CD4-positive, alpha-beta T cell treated with Interleukin-4 for 1 hour (primary cell): ENCODE measurements around the gene PRIM1.
"Not testable (repeated sequence)": the region's sequence is repeated elsewhere in the genome, so short reads cannot be mapped to it uniquely, and the experiment has no call there.

ENCODE experiments used
- DNase-seq, 2 donors: peaks; one replicate each; pipeline ENCODE4 v3.0.0-alpha.2; 2020 to 2022

Gene PRIM1

DNA sequence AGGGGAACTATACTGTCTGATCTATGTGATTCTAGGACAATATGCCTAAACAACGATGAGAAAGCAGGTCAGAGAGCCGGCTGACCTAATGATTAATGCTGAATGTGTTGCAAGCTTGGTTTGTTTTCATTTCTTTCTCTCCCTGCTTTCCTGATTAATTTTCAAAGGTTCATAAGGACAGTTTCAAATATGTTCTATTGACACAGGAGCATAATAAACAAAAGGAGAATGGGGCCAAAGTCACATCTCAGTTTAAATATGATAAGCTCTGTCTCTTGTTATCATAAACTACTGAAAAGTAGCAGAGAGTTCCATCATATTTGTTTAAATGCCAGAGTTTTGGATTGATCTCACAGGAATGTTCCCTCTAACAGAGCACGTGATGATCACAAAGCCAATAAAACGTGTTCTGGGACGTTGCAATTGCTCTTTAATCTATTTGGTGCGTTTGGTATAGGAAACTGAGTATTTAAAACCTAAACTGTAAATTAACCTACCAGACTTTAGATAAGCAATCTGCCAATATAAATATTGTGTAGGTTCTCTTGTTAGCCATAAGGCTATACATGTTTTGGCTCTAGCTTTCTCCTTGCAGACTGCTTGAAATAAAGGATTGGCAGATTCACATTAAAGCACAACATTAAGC lies 7.3 kb upstream of the PRIM1 start:
- no peak for DNase-seq

DNA sequence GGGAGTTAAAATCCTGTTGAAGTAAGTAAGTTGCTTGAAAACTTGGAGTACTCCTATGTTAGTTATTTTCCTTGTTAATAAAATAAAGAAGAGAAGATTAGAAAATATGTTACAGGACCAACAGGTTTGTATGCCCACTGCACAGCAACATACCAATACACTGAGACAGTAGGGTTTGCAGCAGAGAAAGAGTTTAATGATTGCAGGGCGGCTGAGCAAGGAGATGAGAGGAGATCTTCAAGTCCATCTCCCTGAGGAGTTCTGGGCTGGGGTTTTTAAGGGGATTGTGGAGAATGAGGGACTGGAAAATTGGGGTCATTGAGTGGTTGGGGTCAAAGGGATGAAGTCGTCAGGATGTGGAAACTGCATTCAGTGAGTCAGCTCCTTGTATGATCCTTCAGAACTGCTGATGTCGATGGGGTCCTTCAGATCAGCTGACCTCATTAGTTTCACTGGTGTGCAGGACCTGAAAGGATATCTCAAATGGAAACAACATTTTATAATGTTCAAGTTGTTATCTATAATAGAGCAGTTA lies 6.7 kb upstream of the PRIM1 start:
- DNase-seq = no peak

- DNase-seq = not testable (repeated sequence)
Observed at GRCh38 chr12:56757971-56758370, 5.8 kb upstream of the PRIM1 start.

GRCh38 chr12:56753566-56753965 lies 1.4 kb upstream of the PRIM1 start:
- no peak for DNase-seq

DNA sequence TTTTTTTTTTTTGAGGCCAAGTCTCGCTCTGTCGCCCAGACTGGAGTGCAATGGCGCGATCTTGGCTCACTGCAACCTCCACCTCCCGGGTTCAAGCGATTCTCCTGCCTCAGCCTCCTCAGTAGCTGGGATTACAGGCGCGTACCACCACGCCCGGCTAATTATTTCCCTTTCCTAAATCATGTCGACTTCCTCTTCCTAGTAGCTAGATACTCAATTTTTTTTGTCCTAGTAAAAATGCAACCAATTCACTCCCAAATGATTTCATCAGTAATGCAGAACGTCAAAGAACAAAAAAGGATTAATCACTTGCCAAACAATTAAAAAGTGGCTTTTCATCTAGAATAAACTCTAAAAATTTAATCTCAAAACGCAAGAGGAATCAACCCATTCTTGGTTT lies 1.5 kb downstream of the PRIM1 start:
- DNase-seq = not testable (repeated sequence)

DNA sequence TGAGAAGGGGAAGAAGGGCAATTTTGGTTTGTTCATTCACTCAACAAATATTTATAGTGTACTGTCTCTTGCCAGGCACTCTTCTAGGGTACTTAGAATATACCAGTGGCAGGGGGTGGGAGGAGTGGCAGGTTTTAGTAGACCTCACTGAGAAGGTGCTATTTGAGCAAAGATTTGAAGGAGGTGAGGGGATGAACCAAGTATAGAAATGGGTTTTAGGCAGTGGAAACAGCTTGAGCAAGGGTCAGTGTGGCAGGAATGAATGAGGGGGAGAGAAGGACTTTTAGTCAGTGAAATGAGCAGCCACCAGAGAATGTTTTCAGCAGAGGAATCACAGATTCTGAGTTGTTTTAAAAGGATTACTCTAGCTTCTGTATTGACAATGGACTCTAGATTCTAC lies 2.3 kb downstream of the PRIM1 start:
- DNase-seq = no peak

GRCh38 chr12:56749359-56749758 lies 2.8 kb downstream of the PRIM1 start:
- DNase-seq = no peak

DNA sequence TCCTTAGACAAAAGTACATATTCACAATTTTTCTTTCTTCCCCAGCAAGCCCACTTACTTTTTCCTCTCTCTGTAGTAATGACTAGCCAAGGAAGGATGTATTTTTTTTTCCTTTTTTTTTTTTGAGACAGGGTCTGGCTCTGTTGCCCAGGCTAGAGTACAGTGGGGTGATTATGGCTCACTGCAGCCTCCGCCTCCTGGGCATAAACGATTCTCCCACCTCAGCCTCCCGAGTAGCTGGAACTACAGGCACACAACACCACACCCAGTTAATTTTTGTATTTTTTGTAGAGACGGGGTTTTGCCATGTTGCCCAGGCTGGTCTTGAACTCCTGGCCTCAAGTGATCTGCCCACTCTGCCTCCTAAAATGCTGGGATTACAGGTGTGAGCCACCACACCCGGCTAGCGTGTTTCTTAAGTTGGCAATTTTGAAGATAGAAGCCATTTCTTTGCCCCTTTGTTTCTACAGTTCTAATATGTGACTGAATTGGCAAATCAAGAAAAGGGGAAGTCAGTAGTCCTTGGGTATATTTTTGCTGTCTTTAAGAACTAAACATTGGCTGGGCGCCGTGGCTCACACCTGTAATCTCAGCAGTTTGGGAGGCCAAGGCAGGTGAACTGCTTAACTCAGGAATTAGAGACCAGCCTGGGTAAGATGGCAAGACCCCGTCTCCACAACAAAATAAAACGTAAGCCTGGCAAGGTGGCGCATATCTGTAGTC lies 23.8 kb downstream of the PRIM1 start:
- no peak for DNase-seq

- not testable (repeated sequence) for DNase-seq
Observed at GRCh38 chr12:56726196-56726675, 25.9 kb downstream of the PRIM1 start.

DNA sequence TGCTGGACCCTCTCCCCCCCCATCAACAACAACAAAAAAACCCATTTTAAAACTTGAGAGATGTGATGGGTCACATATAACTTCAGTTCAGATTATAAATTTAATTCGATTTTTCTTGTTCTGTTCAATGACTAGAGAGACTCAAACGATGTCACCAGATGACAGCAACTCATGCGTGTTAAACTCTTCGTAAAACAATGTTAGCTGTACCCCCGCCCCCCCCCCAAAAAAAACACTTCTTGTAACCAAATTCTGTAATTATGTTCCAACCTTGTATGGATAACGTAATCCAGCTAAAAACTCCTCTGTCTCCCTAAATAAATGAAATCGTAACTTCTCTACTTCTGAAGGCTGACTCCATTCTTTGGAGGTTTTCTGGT lies 26.4 kb downstream of the PRIM1 start:
- no peak for DNase-seq

- DNase-seq = peak; percentile 98
Observed at GRCh38 chr12:56724972-56725722, 27.0 kb downstream of the PRIM1 start, which contains the start of gene NACA. Gene NACA, minus strand, starts transcription at chr12:56725299. Its CDS starts 778 bp downstream, at chr12:56724521.

- no peak for DNase-seq
Observed at GRCh38 chr12:56724701-56724971, 27.5 kb downstream of the PRIM1 start.

DNA sequence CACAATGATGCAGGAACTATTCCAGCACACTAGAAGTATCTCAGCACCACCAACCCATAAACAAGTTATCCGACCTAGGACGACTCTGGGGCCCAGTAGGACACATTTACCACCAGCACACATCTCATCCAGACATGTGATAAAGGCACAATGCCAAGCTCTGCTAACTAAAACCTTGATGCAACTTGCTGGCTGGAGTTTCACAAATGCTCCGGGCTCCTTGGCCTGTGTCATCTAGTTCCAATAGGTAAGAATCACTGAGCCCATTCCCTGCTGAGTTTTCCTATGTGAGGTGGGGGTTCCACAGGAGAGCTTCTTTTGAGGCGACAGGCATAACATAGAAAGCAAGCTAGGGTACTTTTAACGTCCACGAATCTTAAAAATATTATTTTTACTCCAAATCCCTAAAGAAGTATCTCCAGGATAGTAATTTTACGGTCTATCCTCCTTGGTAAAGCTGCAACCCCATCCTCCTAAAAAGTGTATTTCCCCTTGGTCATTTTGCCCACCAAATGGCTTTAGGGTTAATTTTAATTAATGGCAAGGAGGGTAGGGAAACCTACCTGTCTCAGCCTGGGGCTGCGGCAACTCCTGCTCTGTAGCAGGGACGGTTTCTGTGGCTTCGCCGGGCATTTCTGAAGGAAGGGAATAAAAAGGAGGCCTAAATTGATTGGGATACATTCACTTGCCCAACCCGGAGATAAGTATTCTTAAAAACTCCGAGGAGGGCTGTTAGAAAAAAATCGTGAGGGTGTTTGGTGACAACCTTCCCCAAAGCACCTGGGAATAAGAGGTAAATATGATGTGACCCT lies 28.0 kb downstream of the PRIM1 start:
- DNase-seq = peak in 1 of 2 donors; percentile 17

DNA sequence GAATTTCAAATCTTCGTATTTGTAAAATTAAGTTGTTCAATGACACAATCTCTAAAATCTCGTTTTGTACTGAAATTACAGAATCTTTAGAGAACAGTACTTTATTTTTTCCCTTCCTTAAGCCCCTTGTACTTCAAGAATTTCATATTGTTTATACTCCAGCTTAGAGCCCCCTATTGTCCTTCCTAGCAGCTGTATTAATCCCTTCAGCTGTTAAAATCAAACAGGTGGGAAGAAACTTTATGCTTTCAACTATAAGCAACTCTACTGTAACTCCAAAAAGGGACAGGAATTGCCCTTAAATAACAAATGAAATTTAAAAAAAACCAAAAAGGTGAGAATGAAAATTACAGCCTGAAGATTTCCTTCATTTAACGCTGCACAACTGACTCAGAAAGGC lies 28.8 kb downstream of the PRIM1 start:
- no peak for DNase-seq

DNA sequence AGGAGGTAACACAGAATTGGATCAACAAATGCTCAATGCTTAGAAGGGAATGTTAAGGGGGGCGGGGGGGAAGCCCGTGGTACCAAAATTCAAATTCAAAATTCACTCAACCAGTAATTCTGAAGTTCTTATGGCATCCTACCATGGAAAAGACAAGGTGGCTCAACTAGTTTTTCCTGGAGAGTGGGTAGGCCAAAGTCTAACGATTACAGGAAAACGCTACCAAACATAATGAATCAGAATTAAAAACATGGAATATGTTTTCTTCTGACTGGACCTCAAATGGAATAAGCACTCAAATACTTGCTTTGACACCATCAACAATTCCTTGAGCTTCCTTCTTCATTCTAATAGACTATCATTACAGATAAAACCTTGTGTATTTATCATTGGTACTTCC lies 29.3 kb downstream of the PRIM1 start:
- no peak for DNase-seq

DNA sequence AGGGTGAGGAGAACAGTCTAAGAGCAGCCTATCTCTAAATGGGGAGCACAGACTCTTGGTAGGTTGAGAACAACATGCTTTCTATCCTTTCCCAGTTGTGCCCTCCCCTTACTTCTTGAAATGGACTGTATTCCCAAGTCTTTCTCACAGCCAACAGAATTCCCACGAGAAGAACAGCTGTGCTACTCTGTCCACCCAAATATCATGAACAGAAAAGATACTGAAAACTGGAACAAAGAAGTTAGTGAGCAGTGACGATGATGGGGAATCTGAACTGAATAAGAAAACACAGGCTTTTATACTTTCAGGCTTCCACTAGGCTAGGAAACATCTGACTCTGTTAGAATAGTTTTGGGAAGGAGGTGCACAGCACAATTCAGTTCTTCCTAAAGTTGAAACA lies 30.4 kb downstream of the PRIM1 start:
- DNase-seq = no peak

GRCh38 chr12:56721216-56721615 lies 30.9 kb downstream of the PRIM1 start:
- DNase-seq = no peak

- DNase-seq = peak in 1 of 2 donors; percentile 22
Observed at GRCh38 chr12:56720731-56721151, 31.4 kb downstream of the PRIM1 start.

DNA sequence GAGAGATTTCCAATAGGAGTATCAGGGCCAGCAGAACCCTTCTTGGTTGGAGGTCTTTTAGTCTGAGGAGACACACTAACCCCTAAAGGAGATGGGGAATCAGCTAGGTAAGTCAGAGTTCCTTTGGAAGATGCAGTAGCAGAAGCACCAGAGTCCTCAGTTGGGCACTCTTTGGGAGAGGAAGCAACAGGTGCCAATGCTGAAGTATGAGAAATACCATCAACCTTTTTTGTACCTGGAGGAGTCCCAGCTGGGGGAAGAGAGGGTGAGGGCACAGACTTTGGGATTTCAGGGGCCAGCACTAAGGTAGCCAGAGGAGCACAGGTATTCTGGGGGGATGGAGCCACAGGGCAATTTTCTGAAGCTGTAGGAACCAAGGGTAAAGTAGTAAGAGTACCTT lies 33.1 kb downstream of the PRIM1 start:
- no peak for DNase-seq

GRCh38 chr12:56718636-56719035 lies 33.5 kb downstream of the PRIM1 start:
- no peak for DNase-seq

- no peak for DNase-seq
Observed at GRCh38 chr12:56718149-56718548, 34.0 kb downstream of the PRIM1 start.

GRCh38 chr12:56716933-56717880 lies 34.9 kb downstream of the PRIM1 start:
- DNase-seq = no peak
